NCI-H774 (cell line): ENCODE results near the gene KRTAP10-6.
A peak's percentile ranks its signal among the peaks of the same experiment; 100 is the strongest.
"Not testable (repeated sequence)": the region's sequence is repeated elsewhere in the genome, so short reads cannot be mapped to it uniquely, and the experiment has no call there.

Experiments
- DNase-seq: peaks from one replicate; lab custom pipeline; 2025; lab: John Stamatoyannopoulos, UW

KRTAP10-6 gene

DNA sequence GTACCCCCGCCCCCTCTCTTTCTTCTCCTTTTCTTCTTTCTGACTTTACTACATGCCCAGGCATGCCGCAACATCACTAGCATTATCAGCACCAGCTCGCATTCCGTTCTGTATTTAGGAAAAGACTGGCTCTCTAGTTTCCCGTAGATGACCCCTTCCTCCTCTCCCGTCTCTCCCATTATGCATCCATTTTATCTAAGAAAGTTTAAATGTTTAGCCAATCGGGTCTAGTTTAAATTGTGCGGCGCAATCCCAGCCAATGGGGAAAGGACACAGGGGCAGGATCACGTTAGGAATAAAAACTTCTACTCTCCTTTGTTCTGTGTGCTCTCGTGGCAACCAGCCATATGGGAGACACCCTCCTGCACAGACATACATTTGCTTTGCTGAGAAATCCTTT is 5.8 kb upstream of the KRTAP10-6 start:
- no peak for DNase-seq

GRCh38 chr21:44596068-44596725 is 3.9 kb upstream of the KRTAP10-6 start:
- DNase-seq, result no peak

DNA sequence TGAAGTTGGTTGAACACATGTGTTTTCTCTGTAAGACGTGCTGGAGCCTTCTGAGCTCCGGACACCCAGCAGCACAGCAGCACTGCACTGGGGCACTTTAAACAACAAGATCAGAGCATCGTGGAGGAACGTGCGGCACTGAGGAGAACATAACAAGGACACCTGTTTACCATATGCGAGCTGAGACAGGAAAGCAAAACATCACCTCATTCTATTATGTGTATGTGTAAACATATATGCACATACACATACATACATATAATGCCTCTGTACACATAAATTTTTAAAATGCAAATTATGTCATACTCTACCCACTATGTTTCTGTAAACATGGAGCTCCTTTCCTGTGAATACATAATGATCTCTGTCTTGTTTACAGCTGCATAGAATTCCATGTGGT is 3.2 kb upstream of the KRTAP10-6 start:
- DNase-seq, result no peak

DNA sequence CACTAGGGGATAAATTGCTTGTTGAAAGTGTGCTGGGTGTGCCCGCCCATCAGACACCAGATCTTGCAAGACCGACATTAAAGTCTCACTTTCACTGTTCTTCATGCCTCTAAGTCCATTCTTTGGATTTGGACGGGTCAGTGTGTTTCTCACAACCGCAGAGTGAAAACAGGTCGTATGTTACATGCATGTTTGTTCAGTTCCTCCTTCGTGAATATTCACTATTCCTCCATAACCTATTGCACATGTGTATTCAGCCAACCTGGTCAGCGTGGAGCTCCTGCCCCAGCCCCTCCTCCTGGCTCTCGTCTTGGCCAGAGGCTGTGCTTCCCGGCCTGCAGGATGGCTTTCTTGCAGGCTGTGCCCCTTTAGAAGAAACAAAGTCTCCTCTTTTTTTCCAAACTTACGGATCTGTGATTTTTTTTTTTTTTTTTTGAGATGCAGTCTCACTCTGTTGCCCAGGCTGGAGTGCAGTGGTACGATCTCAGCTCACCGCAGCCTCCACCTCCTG is 2.2 kb upstream of the KRTAP10-6 start:
- DNase-seq, result no peak

DNA sequence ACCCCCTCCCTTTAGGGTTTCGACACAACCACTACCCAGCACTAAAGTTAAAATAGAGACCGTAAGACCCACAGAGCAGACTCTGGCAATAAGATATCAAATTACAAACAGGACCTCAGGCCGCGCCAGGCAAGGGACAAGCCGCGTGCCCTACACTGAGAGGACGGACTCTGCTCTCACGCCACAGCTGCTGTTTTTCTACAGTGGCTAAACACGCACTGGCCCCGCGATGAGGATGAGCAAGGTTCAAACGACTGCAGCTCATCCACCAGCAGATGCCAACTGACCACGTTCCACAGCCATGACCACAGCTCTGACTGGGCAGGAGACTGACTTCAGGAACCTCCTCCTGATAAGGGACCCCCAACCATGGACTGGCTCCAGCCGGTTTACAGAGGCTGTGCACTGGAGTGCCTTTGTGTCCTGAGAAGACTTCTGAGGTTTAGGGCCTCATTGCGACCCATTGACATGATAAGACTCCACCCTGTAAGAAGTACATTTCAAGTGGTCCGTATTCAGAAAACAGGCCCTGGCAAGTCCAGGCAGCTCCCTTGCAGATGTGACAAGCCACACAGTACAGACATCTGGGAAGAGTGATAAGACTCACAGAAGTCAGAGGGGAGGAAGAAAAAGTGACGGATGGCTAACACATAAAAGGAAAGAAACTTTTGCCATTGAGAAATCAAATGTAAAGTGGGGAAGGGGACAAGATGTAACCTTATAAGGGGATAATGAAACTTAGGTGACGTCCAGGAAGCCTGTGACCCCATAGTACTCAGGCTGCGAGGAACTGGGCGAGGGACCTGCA is 1.5 kb upstream of the KRTAP10-6 start:
- no peak for DNase-seq

GRCh38 chr21:44591801-44592130 is 539 bp downstream of the KRTAP10-6 start:
- DNase-seq, result not testable (repeated sequence)

GRCh38 chr21:44590897-44591800 is 1.2 kb downstream of the KRTAP10-6 start:
- DNase-seq, result not testable (repeated sequence)

DNA sequence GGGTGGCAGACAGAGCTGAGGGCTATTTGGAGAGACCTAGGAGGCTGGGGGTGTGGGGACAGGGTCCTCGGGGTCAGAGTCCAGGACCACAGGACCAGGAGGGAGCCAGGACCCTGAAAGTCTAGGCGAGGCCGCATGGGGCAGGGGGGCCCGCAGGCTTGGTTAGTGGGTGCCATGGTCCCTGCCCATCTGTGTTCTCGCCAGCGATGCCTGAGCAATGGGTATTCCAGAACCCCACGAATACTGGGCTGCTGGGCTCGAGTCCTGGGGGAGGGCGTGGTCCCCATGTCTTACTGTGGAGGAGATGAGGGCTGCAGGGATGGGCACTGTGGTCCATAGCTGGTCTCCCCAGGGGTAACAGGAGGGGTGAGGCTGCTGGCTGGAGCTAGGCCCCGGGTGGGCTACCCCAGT is 2.0 kb downstream of the KRTAP10-6 start:
- DNase-seq, result no peak

- no peak for DNase-seq
Observed at GRCh38 chr21:44589586-44590305, 2.6 kb downstream of the KRTAP10-6 start.

DNA sequence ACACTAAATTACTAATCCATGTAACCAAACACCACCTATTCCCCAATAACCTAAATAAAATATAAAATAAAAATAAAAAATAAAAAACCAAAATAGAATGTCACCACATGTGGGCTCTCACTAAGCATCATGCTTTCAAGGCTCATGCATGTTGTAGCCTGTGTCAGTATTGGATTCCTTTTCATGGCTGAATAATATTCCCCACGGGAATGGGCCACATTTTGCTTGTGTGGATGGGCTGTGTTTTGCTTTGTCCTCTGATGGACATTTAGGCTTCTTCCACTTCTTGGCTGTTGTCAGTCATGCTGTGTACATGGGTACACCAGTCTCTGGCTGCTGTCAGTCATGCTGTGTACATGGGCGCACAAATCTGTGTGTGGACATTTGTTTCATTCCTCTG is 3.2 kb downstream of the KRTAP10-6 start:
- DNase-seq, result no peak

- no peak for DNase-seq
Observed at GRCh38 chr21:44585892-44586291, 6.4 kb downstream of the KRTAP10-6 start.

GRCh38 chr21:44583800-44584147 is 8.5 kb downstream of the KRTAP10-6 start:
- no peak for DNase-seq

- no peak for DNase-seq
Observed at GRCh38 chr21:44583089-44583799, 9.1 kb downstream of the KRTAP10-6 start.

DNA sequence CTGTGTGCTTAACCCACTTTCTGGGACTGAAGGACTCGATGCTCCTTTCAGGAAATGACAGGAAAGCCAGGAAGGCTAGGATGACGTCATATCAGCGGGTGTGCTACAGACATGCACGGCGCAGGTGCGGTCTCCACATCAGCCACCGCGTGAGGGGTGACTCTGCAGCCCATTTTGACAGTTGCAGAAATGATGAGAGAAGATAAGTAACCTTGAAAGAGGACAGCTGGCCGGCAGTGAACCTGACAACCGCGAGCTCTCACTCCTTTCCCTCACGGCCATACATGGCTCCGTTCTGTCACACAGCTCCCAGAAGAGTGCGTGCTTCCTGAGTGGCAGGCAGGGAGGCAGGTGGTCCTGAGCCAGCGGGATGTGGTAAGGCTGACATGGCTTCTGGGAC is 10.2 kb downstream of the KRTAP10-6 start:
- no peak for DNase-seq

- DNase-seq, result no peak
Observed at GRCh38 chr21:44581158-44581557, 11.1 kb downstream of the KRTAP10-6 start.

GRCh38 chr21:44580231-44580821 is 12.0 kb downstream of the KRTAP10-6 start, which contains the start of gene KRTAP10-5:
KRTAP10-5 (minus strand) TSS chr21:44580604; CDS start chr21:44580578, 26 bp downstream.
- DNase-seq, result peak; percentile 18

- no peak for DNase-seq
Observed at GRCh38 chr21:44579833-44580144, 12.5 kb downstream of the KRTAP10-6 start.

GRCh38 chr21:44579056-44579832 is 13.1 kb downstream of the KRTAP10-6 start:
- no peak for DNase-seq

DNA sequence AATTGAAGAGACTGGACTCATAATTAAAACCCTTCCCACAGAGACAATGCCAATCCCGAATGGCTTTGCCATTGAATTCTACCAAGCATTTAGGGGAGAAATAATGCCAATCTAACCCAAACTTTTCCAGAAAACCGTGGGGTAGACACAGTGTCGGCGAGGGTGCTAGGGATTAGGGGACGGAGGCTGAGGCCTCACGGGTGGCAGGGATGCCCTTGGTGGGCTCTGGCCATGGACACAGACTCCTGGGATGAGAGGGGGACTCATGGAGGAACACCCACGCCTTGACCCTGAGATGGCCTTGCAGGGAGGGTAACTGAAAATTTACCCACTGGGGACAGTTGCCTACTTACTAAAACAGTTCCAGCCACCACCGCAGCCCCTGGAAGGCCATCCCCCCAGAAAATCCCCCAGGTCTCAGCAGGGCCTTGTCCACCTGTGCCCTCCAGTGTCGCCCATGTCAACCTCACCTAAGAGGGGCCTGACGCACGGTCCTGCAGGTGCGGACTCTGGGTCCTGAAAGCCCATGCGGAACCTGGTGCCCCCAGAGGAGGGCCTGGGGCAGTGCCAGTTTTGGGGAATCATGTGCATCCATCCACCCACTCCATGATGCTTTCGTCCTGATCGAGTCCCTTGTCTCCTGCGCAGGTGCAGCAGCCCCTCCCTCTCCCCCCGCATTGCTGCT is 13.8 kb downstream of the KRTAP10-6 start:
- DNase-seq, result no peak
